Left lung (tissue), 10 donors: ENCODE measurements around the gene GPHN. TPM values are rescaled to one million over a fixed set of nuclear protein-coding genes. Genes with fewer than 3 reads are reported as not detected.

Experiments
- ATAC-seq: fragments of 200-7000 bp; cut with Tn5 transposase; one replicate; pipeline ENCODE4 v1.9.1; 2020; ENCODE audit warnings: moderate library complexity
- DNase-seq, 4 donors: peaks; one replicate each; pipeline ENCODE4 v3.0.0-alpha.2; 2013 to 2020
- H3K27ac ChIP-seq, 2 donors: fragments of 200-600 bp; sonication (generic) in 1 of 2; one replicate each; pipeline versions ENCODE4 v1.5.0 to v1.8.0; 2020 to 2021
- H3K27me3 ChIP-seq, 2 donors: fragments of 200-600 bp; sonication (generic) in 1 of 2; one replicate each; pipeline versions ENCODE4 v1.5.0 to v1.8.0; 2020 to 2021
- H3K36me3 ChIP-seq, 2 donors: fragments of 200-600 bp; sonication (generic) in 1 of 2; one replicate each; pipeline versions ENCODE4 v1.5.0 to v1.8.0; 2020 to 2021
- H3K4me1 ChIP-seq, 2 donors: fragments of 200-600 bp; one replicate each; pipeline ENCODE4 v1.8.0; 2021
- H3K4me3 ChIP-seq, 2 donors: fragments of 200-600 bp; sonication (generic) in 1 of 2; one replicate each; pipeline versions ENCODE4 v1.5.0 to v1.8.0; 2020 to 2021; ENCODE audit warnings: mild to moderate bottlenecking in 1 of 2
- H3K9me3 ChIP-seq, 2 donors: fragments of 200-600 bp; sonication (generic) in 1 of 2; one replicate each; pipeline versions ENCODE4 v1.5.0 to v1.8.0; 2020 to 2021
- intact Hi-C, 2 donors: fragments of 100-400 bp; cut with DNase I; formaldehyde crosslinking; loops; one replicate each; pipeline versions ENCODE4 v1.11.2 to v1.14.2; 2022
- polyA plus RNA-seq, 6 donors: library from polyadenylated mRNA; unstranded; fragments of 120-200 nt; gene quantifications; one replicate each; pipeline ENCODE4 v1.2.1, GENCODE V29; 2013; ENCODE audit not compliant: insufficient read length in 6 of 6
- total RNA-seq, 2 donors: library from RNA; stranded (reverse); fragmentation: NEBNext Ultra II Directional; extraction: Animal tissue kit (Norgen Biotek cat#: 25700); gene quantifications; one replicate each; pipeline ENCODE4 v1.2.1, GENCODE V29; 2021
- TF ChIP-seq, protein P1 (sequence below), 2 donors: fragments of 200-600 bp; sonication (generic) in 1 of 2; IDR thresholded peaks; one replicate each; pipeline versions ENCODE4 v1.5.0 to v1.8.0; 2021; ENCODE audit warnings: antibody characterized with exemption in 2 of 2
- donor health status: DM: no; HTN: yes; CAD: no.
- donor health status: DM: no; HTN: no; CAD: no.

The GPHN gene
- total and polyA plus RNA-seq, 8 donors, result 22.6 to 31.1 (median 25.7) TPM

- no peaks in the 10 kb centered on the region for H3K4me1 ChIP-seq
- H3K27me3 ChIP-seq, result no peaks in the 10 kb centered on the region
- no peak for ATAC-seq
- no peaks in the 10 kb centered on the region for H3K9me3 ChIP-seq
- TF ChIP-seq, protein P1, sequence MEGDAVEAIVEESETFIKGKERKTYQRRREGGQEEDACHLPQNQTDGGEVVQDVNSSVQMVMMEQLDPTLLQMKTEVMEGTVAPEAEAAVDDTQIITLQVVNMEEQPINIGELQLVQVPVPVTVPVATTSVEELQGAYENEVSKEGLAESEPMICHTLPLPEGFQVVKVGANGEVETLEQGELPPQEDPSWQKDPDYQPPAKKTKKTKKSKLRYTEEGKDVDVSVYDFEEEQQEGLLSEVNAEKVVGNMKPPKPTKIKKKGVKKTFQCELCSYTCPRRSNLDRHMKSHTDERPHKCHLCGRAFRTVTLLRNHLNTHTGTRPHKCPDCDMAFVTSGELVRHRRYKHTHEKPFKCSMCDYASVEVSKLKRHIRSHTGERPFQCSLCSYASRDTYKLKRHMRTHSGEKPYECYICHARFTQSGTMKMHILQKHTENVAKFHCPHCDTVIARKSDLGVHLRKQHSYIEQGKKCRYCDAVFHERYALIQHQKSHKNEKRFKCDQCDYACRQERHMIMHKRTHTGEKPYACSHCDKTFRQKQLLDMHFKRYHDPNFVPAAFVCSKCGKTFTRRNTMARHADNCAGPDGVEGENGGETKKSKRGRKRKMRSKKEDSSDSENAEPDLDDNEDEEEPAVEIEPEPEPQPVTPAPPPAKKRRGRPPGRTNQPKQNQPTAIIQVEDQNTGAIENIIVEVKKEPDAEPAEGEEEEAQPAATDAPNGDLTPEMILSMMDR (IDR thresholded peaks at IDR 0.05), result no peak
- DNase-seq, result no peak
- H3K4me3 ChIP-seq, result no peak overlapping the region
- intact Hi-C loops, result no loop called here
- H3K27ac ChIP-seq, result no peak overlapping the region
- no peaks in the 10 kb centered on the region for H3K36me3 ChIP-seq
Measured at GRCh38 chr14:66850258-66850888, 342.4 kb downstream of the GPHN start.

DNA sequence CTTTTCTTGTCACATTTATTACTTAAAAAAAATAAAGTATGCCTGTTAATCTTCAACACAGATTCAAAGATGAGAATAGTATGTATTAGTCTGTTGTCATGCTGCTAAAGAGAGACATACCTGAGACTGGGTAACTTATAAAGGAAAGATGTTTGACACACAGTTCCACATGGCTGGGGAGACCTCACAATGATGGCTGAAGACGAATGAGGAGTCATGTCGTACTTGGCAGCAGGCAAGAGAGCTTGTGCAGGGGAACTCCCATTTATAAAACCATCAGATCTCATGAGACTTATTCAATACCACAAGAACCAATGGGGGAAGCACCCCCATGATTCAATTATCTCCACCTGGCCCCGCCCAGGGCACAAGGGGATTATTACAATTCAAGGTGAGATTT, 345.4 kb downstream of the GPHN start:
- DNase-seq (no peak), ATAC-seq (no peak)
- H3K4me1 ChIP-seq, result no peaks in the 10 kb centered on the region
- H3K36me3 ChIP-seq, result no peaks in the 10 kb centered on the region
- intact Hi-C loops, result no loop called here
- H3K9me3 ChIP-seq, result no peaks in the 10 kb centered on the region
- no peak overlapping the region for H3K27ac ChIP-seq
- H3K4me3 ChIP-seq, result no peak overlapping the region
- no peaks in the 10 kb centered on the region for H3K27me3 ChIP-seq
- TF ChIP-seq, protein P1 (IDR thresholded peaks at IDR 0.05), result no peak

GRCh38 chr14:66857867-66858266, 349.9 kb downstream of the GPHN start:
- ATAC-seq, result no peak
- intact Hi-C loops, result no loop called here
- TF ChIP-seq, protein P1 (IDR thresholded peaks at IDR 0.05), result no peak

DNA sequence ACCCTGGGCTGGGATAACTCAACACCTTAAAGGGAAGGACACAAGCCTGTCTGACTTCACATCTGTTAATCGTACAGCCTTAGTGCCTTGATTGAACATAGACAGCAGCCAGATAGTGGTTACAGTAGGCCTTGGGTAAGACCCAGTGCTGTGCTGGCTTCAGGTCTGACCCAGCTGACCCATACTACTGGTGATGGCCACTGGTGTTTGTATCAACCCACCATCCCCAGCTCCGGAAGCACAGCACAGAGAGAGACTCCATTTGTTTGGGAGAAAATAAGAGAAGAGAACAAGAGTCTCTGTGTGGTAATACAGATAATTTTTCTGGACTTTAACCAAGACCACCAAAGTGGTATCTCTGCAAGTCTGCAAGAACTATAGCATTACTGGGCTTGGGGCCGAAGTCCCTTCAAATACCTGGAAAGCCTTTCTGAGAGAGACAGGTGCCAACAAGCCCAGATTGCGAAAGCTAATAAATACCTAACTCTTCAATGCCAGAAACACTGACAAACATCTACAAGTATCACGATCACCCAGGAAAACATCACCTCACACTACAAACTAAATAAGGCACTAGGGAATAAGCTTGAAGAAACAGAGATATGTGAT, 351.2 kb downstream of the GPHN start:
- no peaks in the 10 kb centered on the region for H3K9me3 ChIP-seq
- TF ChIP-seq, protein P1 (IDR thresholded peaks at IDR 0.05), result no peak
- intact Hi-C loops, result no loop called here
- H3K4me1 ChIP-seq, result no peaks in the 10 kb centered on the region
- no peak overlapping the region for H3K27ac ChIP-seq
- no peaks in the 10 kb centered on the region for H3K36me3 ChIP-seq
- DNase-seq, result no peak
- H3K27me3 ChIP-seq, result no peaks in the 10 kb centered on the region
- H3K4me3 ChIP-seq, result no peak overlapping the region
- ATAC-seq, result no peak

More at GRCh38 chr14:66857867-66858266, 349.9 kb downstream of the GPHN start:
- no peaks in the 10 kb centered on the region for H3K9me3 ChIP-seq
- H3K27me3 ChIP-seq, result no peaks in the 10 kb centered on the region
- H3K4me1 ChIP-seq, result no peaks in the 10 kb centered on the region
- no peak overlapping the region for H3K27ac ChIP-seq
- H3K4me3 ChIP-seq, result no peak overlapping the region
- H3K36me3 ChIP-seq, result no peaks in the 10 kb centered on the region
- DNase-seq, result no peak

DNA sequence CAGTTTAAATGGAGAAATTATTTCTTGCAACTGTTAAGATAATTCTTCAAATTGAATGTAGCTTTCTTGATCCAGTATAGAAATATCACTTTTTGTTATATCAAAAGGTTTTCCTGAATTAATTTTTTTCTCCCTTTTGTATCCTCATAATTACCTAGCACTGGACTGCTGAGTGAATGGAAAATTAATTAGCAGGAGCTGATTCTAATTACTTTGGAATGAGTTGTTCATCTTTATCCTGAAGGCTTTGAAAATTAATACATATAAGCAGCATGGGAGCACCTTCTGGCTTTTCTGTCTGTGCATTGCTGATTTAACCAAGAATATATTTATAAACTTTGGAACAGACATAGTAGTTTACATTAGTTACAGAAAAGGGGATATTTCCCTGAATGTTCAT, 373.6 kb downstream of the GPHN start:
- no peak for ATAC-seq

More for the DNA sequence above, 373.6 kb downstream of the GPHN start:
- no peaks in the 10 kb centered on the region for H3K27me3 ChIP-seq
- DNase-seq, result no peak
- H3K27ac ChIP-seq, result no peak overlapping the region
- no peaks in the 10 kb centered on the region for H3K36me3 ChIP-seq
- TF ChIP-seq, protein P1 (IDR thresholded peaks at IDR 0.05), result no peak
- no peaks in the 10 kb centered on the region for H3K4me1 ChIP-seq
- intact Hi-C loops, result no loop called here
- H3K9me3 ChIP-seq, result peaks cover 0 to 21% of the 10 kb centered on the region in 2 donors
- H3K4me3 ChIP-seq, result no peak overlapping the region
